ENCODE data around the gene AJAP1.

AJAP1 gene

GRCh38 chr1:4684864-4685522 is 30.6 kb downstream of the AJAP1 start:
- DNase-seq, result no peak

- DNase-seq, result no peak
These were observed 31.1 kb downstream of the AJAP1 start for GRCh38 chr1:4685523-4685865.

GRCh38 chr1:4687943-4688342 is 33.5 kb downstream of the AJAP1 start:
- DNase-seq, result no peak

- DNase-seq, result no peak
These were observed 35.0 kb downstream of the AJAP1 start for GRCh38 chr1:4689271-4689935.

- DNase-seq, result no peak
These were observed 35.7 kb downstream of the AJAP1 start for GRCh38 chr1:4689941-4690635.

- DNase-seq, result no peak
These were observed 36.7 kb downstream of the AJAP1 start for GRCh38 chr1:4690951-4691675.

- no peak for DNase-seq
These were observed 37.5 kb downstream of the AJAP1 start for GRCh38 chr1:4691766-4692405.

- DNase-seq, result no peak
These were observed 38.0 kb downstream of the AJAP1 start for GRCh38 chr1:4692437-4692836.

GRCh38 chr1:4693331-4693730 is 38.9 kb downstream of the AJAP1 start:
- DNase-seq, result no peak

- no peak for DNase-seq
These were observed 39.5 kb downstream of the AJAP1 start for GRCh38 chr1:4693891-4694290.

- DNase-seq, result no peak
These were observed 40.1 kb downstream of the AJAP1 start for GRCh38 chr1:4694492-4694891.

- no peak for DNase-seq
These were observed 40.8 kb downstream of the AJAP1 start for GRCh38 chr1:4695241-4695640.

- DNase-seq, result no peak
These were observed 41.8 kb downstream of the AJAP1 start for GRCh38 chr1:4696161-4696745.

GRCh38 chr1:4696753-4697152 is 42.3 kb downstream of the AJAP1 start:
- no peak for DNase-seq

GRCh38 chr1:4697801-4698200 is 43.4 kb downstream of the AJAP1 start:
- no peak for DNase-seq

- no peak for DNase-seq
These were observed 44.5 kb downstream of the AJAP1 start for GRCh38 chr1:4698911-4699310.

GRCh38 chr1:4699376-4700301 is 45.2 kb downstream of the AJAP1 start:
- DNase-seq, result no peak

- DNase-seq, result no peak
These were observed 46.4 kb downstream of the AJAP1 start for GRCh38 chr1:4700801-4701200.

- DNase-seq, result no peak
These were observed 46.9 kb downstream of the AJAP1 start for GRCh38 chr1:4701276-4701675.

GRCh38 chr1:4702464-4702863 is 48.1 kb downstream of the AJAP1 start:
- no peak for DNase-seq

GRCh38 chr1:4702932-4703331 is 48.5 kb downstream of the AJAP1 start:
- no peak for DNase-seq

GRCh38 chr1:4703646-4704045 is 49.2 kb downstream of the AJAP1 start:
- DNase-seq, result no peak
